Colonic mucosa (tissue), 4 donors: ENCODE data around the gene CAP1. TPM values are rescaled to one million over a fixed set of nuclear protein-coding genes. Genes with fewer than 3 reads are reported as not detected.
"Not testable (repeated sequence)": the region's sequence is repeated elsewhere in the genome, so short reads cannot be mapped to it uniquely, and the experiment has no call there.

Experiments
- DNase-seq: peaks from one replicate; pipeline ENCODE4 v3.0.0-alpha.2; 2020
- H3K27ac ChIP-seq: fragments of 200-600 bp; one replicate; pipeline ENCODE4 v1.8.0; 2021
- H3K27me3 ChIP-seq: fragments of 200-600 bp; one replicate; pipeline ENCODE4 v1.8.0; 2021
- H3K36me3 ChIP-seq: fragments of 200-600 bp; one replicate; pipeline ENCODE4 v1.8.0; 2021
- H3K4me1 ChIP-seq: fragments of 200-600 bp; one replicate; pipeline ENCODE4 v1.8.0; 2021; ENCODE audit warnings: mild to moderate bottlenecking
- H3K4me3 ChIP-seq: fragments of 200-600 bp; one replicate; pipeline ENCODE4 v1.8.0; 2021
- H3K9ac ChIP-seq, 2 donors: one replicate each; pipeline ENCODE4 v1.7.0; 2013; ENCODE audit warnings: control low read depth in 2 of 2, low read depth in 2 of 2, low read length in 2 of 2
- H3K9me3 ChIP-seq: fragments of 200-600 bp; one replicate; pipeline ENCODE4 v1.8.0; 2021
- CTCF ChIP-seq: fragments of 200-600 bp; IDR thresholded peaks from one replicate; pipeline ENCODE4 v1.8.0; 2022; ENCODE audit warnings: antibody characterized with exemption, mild to moderate bottlenecking
- intact Hi-C: fragments of 100-400 bp; cut with DNase I; formaldehyde crosslinking; loops from one replicate; pipeline ENCODE4 v1.14.1; 2022
- total RNA-seq, 2 donors: library from RNA; stranded (reverse); fragmentation: NEBNext Ultra II Directional in 1 of 2; extraction: Animal tissue kit (Norgen Biotek cat#: 25700) in 1 of 2; gene quantifications; one replicate each; pipeline ENCODE4 v1.2.1, GENCODE V29; 2021
- donor health status: healthy.
- donor health status: DM: no; HTN: no; CAD: no.
- donor health status: DM: no; HTN: no; CAD: no.

Gene CAP1
- total RNA-seq, 2 donors from 2014 or later = 500 to 548 TPM

GRCh38 chr1:40078512-40079333, 38.2 kb downstream of the CAP1 start:
- Histone ChIP-seq H3K27me3 (no peaks in the 10 kb centered on the region), H3K4me3 (no peak overlapping the region), H3K27ac (no peak overlapping the region), H3K9ac (no peak overlapping the region), H3K4me1 (no peaks in the 10 kb centered on the region), H3K36me3 (no peaks in the 10 kb centered on the region), H3K9me3 (no peaks in the 10 kb centered on the region)
- peak; percentile 64 for DNase-seq
- TF ChIP-seq CTCF = peak; percentile 70
- intact Hi-C loops = no loop called here

- H3K27ac ChIP-seq = no peak overlapping the region
- intact Hi-C loops = loop anchor here (5.0 kb wide), 1 partner anchor 262 kb away; no protein-coding TSS in a partner anchor
These were observed 39.4 kb downstream of the CAP1 start for GRCh38 chr1:40079774-40080400.

GRCh38 chr1:40081871-40082270, 41.3 kb downstream of the CAP1 start:
- H3K9me3 ChIP-seq = no peaks in the 10 kb centered on the region
- no peak overlapping the region for H3K4me3 ChIP-seq
- H3K9ac ChIP-seq = no peak overlapping the region
- no peak for DNase-seq
- H3K4me1 ChIP-seq = no peaks in the 10 kb centered on the region
- no peaks in the 10 kb centered on the region for H3K27me3 ChIP-seq
- intact Hi-C loops = loop anchor here (5.0 kb wide), 1 partner anchor 260 kb away; no protein-coding TSS in a partner anchor
- no peak overlapping the region for H3K27ac ChIP-seq
- no peak for TF ChIP-seq CTCF
- no peaks in the 10 kb centered on the region for H3K36me3 ChIP-seq

More at GRCh38 chr1:40079774-40080400, 39.4 kb downstream of the CAP1 start:
- H3K9ac ChIP-seq = no peak overlapping the region
- H3K9me3 ChIP-seq = no peaks in the 10 kb centered on the region
- no peak for TF ChIP-seq CTCF
- no peak overlapping the region for H3K4me3 ChIP-seq
- DNase-seq = no peak
- no peaks in the 10 kb centered on the region for H3K4me1 ChIP-seq
- no peaks in the 10 kb centered on the region for H3K27me3 ChIP-seq
- H3K36me3 ChIP-seq = no peaks in the 10 kb centered on the region

GRCh38 chr1:40084750-40085149, 44.2 kb downstream of the CAP1 start:
- H3K36me3 ChIP-seq, H3K9ac ChIP-seq, H3K27me3 ChIP-seq, H3K9me3 ChIP-seq, H3K27ac ChIP-seq, H3K4me3 ChIP-seq, H3K4me1 ChIP-seq: not testable (repeated sequence)
- TF ChIP-seq CTCF = peak; percentile 86
- peak; percentile 70 for DNase-seq
- intact Hi-C loops = loop anchor here (5.0 kb wide), 1 partner anchor 258 kb away; no protein-coding TSS in a partner anchor

- H3K9me3 ChIP-seq = no peaks in the 10 kb centered on the region
- DNase-seq = no peak
- H3K4me1 ChIP-seq = no peaks in the 10 kb centered on the region
- no peak overlapping the region for H3K9ac ChIP-seq
- H3K36me3 ChIP-seq = no peaks in the 10 kb centered on the region
- TF ChIP-seq CTCF = no peak
- no peak overlapping the region for H3K27ac ChIP-seq
- intact Hi-C loops = no loop called here
- no peaks in the 10 kb centered on the region for H3K27me3 ChIP-seq
- H3K4me3 ChIP-seq = no peak overlapping the region
These were observed 50.3 kb downstream of the CAP1 start for GRCh38 chr1:40090652-40091355.
